GM12875 (cell line): ENCODE measurements around the gene NFE2.

Experiments used
- H3K4me3 ChIP-seq: one replicate; pipeline ENCODE4 v1.5.1; 2011; ENCODE audit warnings: low read depth, low read length, control low read depth
- TF ChIP-seq, protein P1 (sequence below): IDR thresholded peaks from 2 replicates; pipeline ENCODE4 v1.5.1; 2011; ENCODE audit warnings: low read depth, mild to moderate bottlenecking, control low read depth, inconsistent platforms, low read length, moderate library complexity, borderline replicate concordance; ENCODE audit not compliant: insufficient read depth

The NFE2 gene

DNA sequence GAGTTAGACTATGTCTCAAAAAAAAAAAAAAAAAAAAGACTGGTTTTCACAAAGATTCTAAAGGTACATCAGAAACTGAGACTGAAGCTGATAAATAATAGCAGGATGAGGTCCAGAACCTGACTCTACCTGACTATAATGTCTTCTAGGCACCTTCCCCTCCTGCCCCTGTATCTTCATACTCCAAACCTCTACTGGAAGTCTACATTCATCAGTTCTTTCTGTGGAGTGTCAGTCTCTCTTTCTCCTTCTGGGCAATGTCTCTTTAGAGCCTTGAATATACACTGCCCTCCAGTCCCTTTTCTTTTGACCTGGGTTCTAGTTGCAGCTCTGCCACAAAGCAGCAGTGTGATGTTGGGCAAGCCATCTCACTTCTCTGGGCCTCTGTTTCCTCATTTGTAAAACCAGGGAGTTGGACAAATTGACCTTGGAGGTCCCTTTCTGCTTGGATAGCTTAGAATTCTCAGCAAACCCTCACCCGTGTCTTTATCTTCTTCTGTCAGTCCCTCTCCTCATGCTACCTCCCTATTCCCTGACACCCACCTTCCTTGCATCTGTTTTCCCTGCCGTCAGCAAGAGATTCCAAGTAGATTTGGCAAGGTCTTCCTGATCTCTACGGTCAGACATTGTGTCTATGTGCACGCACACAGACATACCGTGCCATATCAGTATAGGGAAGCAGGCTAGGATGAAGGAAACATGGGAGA, 4.3 kb downstream of the NFE2 start:
- H3K4me3 ChIP-seq: no peak overlapping the region
- TF ChIP-seq, protein P1, sequence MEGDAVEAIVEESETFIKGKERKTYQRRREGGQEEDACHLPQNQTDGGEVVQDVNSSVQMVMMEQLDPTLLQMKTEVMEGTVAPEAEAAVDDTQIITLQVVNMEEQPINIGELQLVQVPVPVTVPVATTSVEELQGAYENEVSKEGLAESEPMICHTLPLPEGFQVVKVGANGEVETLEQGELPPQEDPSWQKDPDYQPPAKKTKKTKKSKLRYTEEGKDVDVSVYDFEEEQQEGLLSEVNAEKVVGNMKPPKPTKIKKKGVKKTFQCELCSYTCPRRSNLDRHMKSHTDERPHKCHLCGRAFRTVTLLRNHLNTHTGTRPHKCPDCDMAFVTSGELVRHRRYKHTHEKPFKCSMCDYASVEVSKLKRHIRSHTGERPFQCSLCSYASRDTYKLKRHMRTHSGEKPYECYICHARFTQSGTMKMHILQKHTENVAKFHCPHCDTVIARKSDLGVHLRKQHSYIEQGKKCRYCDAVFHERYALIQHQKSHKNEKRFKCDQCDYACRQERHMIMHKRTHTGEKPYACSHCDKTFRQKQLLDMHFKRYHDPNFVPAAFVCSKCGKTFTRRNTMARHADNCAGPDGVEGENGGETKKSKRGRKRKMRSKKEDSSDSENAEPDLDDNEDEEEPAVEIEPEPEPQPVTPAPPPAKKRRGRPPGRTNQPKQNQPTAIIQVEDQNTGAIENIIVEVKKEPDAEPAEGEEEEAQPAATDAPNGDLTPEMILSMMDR: no peak

DNA sequence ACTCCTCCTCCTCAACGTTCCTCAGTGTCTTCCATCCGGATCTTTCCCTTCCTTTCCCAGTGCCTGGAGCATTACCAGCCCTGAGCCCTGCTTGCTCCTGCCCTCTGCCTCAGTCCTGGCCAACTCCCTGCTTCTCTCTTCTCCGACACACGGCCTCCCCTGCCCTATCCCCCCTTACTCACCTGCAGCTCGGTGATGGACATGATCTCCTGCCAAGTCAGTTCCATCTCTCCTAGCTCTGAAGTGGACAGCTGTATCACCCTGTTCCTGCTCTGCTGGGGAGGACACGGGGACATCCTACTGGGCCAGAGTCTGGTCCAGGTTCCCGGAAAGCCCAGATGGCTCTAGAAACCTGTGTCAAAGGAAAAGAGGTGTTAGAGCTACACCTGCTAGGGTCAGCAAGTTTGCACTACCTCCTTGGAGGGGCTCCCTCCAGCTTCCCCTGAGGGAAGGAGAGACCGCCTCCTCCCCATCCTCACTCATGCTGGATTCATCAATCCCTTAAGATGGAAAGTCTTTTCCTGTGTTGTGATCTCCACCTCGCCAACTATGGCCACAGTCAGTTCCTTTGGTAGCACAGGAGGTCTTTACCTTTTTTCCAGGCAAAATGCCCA, 5.8 kb downstream of the NFE2 start:
- no peak overlapping the region for H3K4me3 ChIP-seq
- TF ChIP-seq, protein P1: no peak

DNA sequence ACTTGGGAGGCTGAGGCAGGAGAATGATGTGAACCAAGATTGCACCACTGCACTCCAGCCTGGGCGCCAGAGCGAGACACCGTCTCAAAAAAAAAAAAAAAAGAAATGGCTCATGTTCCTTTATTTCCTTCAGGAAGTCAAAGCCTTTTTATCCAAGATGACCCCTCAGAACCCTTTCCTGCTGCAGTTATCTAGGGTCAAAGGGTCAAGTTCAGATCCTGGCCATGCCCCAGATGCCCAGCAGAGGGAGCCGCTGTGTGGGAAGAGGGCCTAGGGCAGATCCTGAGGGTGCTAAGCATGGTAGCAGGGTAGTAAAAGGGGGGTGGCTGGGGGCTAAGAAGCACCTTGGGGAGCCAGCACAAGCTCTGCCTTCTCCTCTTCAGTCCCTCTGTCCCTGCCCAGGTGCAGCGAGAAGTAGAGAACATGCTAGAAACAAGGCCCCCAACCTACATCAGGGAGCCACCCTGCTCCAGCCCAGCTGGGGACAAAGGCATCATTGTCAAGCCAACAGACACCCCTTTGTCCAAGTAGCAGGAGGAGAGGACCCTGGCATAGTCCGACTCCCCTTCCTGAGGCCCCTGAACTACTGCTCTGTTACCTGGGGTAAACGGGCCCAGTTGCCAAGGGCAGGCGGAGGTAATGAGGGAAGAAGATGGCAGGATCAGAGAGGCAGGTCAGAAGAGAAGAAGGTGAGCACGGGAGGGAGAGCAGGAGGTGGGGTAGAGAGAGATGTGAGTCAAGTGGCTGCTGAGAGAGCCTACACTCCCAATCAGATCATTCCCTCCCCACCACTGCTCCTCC, 6.5 kb downstream of the NFE2 start:
- TF ChIP-seq, protein P1: peak; percentile 90
- no peak overlapping the region for H3K4me3 ChIP-seq

DNA sequence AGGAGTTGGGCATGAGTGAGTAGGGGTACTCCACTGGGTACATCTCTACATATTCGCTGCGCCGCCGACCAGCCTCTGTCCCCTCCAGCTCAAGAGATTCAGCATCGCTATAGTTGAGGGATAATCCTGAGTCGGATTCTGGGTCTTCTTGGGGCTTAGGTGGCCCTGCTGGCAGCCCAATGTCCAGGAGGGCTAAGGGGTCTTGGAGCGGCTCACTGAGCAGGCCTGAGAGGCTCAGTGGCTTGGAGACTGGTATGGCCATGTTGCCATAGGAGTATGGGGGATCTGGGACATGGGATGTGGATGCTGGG, 7.9 kb downstream of the NFE2 start:
- TF ChIP-seq, protein P1: no peak
- H3K4me3 ChIP-seq: no peak overlapping the region

DNA sequence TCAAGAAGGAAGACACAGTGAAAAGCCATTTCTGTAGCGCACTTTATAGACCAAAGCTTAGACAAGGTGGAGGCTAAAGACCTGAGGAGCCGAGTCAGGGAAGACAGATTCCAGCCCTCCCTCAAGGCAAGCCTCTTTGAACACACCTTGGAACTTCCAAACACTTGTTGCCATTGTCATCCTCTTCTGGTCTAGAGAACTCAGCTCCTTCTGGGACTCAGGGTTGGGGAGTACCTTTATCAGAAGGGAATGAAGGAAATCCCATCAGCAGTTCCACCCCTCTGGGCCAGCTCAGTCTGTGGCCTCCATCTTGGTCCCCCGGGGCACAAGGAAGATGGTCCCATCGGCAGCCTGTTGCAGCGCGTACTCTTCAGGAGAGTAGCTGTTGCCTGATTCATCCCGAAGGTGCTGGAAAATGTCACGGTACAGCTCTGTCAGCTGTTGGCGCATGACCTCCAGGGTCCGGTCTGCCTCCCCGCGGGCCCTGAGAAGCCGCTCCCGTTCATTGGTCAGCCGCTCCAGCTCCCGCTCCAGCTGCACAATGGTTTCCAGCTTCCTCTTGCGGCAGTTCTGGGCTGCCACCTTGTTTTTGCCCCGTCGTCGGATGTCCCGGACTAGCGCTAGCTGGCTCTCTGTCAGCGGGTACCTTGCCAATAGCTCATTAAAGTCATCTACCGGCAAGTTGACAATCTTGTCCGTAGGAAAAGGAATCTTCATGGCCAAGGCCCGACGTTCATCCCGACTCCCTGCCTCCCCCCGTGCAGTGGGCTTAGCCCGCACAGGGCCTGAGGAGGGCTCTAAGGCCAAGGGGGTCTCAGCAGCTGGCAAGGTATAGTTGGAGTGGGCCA, 8.5 kb downstream of the NFE2 start:
- no peak overlapping the region for H3K4me3 ChIP-seq
- TF ChIP-seq, protein P1: no peak

DNA sequence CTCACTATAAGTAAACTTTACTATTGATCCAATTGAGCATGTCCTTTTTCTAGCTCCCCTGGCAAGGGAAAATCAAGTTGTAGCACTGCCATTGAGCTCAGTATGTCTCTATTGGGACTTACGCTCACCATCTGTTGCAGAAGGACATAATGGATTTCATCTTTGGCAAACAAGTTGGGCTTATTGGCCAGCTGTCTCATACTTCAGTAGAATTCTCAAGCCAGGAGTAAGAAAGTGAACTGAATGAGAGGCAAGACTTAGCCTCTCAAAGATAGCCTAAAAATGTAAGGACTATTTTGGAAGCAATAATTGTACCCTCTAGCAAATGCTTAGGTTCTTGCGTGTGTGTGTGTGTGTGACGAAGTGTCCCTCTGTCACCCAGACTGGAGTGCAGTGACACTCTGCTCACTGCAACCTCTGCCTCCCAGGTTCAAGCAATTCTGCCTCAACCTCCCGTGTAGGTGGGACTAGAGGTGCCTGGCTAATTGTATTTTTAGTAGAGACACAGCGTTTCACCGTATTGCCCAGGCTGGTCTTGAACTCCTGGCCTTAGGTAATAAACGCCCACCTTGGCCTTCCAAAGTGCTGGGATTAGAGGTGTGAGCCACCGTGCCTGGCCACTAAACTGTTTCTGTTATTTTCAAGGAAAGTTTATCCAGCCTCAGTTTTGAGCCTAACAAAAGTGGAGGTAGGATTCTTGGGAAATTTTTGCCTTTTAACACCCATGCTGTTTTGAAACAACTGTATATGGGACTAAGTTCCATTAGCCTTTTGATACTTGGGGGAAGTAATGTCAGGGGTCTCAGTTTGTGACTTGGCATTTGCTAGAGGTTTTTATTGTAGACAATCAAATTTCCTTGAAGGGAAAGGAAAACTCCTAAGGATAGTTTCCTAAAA, 13.3 kb downstream of the NFE2 start:
- TF ChIP-seq, protein P1: no peak

More for the DNA sequence above, 13.3 kb downstream of the NFE2 start:
- no peak overlapping the region for H3K4me3 ChIP-seq
